CD4-positive, alpha-beta T cell treated with Interleukin-6 for 4 hours (primary cell): ENCODE measurements around the gene FOXE1.

Experiments used
- DNase-seq: peaks from one replicate; pipeline ENCODE4 v3.0.0-alpha.2; 2020; ENCODE audit warnings: mixed read lengths

The FOXE1 gene

GRCh38 chr9:97853056-97853843, at the start of gene FOXE1:
Gene FOXE1 (plus strand): TSS chr9:97853226. CDS start chr9:97853915, 689 bp downstream.
- no peak for DNase-seq

DNA sequence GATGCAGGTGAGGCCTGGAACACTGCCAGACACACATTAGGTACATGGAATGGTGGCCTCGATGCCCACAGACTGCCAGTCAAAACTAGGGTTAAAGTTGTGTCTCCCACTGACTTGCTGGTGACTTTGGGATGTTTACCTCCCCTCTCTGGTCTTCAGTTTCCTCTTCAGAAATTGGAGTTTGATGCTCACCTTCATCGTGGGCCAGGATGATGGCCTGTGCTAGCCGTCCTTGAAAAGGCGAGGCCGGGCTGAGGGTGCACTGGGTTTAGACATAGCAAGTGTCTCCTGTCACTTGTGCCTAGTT, 49.0 kb upstream of the FOXE1 start:
- DNase-seq, result no peak

DNA sequence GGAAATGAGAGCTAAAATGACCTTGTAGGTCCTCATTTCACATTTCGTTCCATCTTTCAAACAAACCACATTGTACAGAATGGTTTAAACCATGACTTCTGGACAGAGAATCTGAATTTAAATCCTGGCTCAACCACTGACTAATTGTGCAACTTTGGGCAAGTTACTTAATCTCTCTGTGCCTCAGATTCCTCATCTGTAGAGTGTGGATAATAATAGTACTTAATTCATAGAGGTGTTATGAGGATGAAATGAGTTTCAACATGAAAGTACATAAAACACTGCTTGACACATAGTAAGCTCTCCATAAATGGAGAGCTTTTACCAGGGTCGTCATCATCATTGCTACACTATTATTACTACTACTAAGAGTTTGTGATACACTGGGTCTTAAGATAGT, 46.3 kb upstream of the FOXE1 start:
- DNase-seq, result no peak

GRCh38 chr9:97807681-97808080, 45.3 kb upstream of the FOXE1 start:
- DNase-seq, result no peak

- DNase-seq, result no peak
Measured at GRCh38 chr9:97808415-97808814, 44.6 kb upstream of the FOXE1 start.

- no peak for DNase-seq
Measured at GRCh38 chr9:97808972-97809371, 44.1 kb upstream of the FOXE1 start.

GRCh38 chr9:97809666-97810344, 43.2 kb upstream of the FOXE1 start:
- no peak for DNase-seq

DNA sequence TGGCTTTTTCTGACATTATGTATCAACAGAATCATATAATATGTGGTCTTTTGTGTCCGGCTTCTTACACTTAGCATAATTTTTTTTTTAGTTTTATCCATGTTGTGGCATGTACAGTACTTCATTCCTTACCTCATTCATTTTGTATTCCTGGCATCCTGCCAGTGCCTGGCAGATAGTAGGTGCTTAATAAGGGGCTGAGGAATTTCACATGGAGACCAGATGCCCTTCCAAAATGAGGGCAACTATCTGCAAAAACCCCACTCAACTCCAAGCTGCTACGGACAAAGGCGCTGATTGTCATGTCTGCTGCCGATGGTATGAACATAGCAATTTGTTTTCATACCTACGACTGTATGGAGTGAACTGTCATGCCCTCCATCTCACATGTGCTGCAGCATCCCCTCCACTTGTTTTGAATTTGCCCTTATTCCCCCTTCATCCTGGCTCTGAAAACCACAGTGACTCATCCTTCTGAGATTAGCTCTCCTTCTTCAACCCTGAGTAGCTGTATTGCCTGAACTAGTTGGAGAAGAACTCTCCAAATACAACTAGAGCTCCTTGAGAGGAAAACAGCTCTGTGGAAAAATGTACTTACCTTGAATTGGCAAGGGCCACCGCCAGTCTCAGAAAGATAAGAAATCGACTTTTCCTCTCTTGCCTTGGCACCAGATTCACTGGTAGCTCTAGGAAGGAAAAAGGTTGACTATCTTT, 41.3 kb upstream of the FOXE1 start:
- DNase-seq, result no peak

- DNase-seq, result no peak
Measured at GRCh38 chr9:97812247-97812543, 40.8 kb upstream of the FOXE1 start.

DNA sequence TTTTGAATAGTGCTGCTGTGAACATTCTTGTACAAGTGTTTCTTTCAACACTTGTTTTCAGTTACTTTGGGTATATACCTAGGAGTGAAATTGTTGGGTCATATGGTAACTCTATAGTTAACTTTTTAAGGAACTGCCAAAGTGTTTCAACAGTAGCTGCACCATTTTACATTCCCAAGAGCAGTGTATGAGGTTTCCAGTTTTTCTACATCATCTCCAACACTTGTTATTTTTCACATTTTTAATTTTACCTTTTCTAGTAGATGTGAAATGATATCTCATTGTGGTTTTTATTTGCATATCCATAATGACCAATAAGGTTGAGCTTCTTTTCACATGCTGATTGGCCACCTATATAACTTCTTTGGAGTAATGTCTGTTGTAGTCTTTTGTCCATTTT, 40.0 kb upstream of the FOXE1 start:
- no peak for DNase-seq

DNA sequence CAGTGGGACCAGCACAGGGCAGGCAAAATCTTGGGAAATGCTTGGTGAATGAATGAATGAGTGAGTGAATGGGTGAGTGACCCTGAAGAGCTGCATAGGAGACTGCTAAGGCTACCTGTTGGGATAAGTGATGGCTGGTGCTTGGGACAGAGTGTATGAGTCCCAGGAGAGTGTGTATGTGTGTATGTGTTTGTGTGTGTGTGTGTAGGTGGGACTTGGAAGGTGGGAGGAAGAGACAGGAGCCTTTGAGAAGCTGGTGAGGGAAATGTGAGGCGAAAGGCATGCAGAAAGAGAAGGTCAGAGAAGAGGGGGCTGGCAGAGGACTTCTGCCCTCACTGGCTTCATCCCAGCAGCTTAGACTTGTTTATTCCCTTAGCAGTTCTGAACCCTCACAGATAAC, 33.3 kb upstream of the FOXE1 start:
- no peak for DNase-seq

- DNase-seq, result no peak
Measured at GRCh38 chr9:97820373-97820772, 32.7 kb upstream of the FOXE1 start.

DNA sequence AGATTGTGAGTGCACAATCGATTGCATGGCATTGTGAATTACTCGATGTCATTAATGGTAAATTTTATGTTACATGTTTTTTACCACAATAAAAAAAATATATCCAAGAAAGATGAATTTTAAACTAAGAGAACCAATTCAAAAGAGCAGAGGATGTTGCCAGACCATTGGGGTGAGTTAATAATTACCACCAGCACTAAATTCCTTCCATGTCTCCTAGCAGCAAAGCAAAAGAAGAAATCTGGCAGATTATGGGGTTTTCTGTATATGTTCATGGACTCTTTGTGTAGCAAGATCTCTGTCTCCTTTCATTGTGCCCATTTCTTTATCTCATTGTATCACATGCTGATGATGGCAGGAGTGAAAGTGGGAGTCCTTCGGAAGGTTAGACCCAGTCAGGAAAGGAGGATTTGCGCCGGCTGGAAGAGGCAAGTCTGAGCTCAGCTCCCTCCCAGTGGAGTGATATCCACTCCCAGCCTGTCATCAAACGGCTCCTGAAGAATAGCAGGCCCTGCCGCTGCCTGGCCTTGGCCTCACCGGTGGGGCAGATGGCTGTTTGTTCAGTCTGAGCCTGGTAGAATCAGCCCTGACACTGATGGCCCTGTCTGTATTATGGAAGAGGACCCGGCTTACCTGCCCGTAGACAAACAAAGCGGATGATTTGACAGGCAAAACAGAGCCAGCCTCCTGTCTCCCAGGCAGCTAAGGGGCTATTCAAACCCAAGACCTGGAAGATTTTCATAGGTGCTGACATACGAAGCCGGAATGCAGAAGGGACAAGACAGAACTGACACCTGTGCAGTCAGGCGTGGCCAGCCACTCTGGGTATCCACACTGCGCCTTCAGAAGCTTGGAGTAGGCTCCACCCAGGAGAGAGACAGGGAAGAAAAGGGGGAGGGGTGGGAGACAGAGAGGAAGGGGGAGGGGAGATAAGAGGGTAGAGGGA, 21.9 kb upstream of the FOXE1 start:
- no peak for DNase-seq

- no peak for DNase-seq
Measured at GRCh38 chr9:97831843-97832636, 21.0 kb upstream of the FOXE1 start.

DNA sequence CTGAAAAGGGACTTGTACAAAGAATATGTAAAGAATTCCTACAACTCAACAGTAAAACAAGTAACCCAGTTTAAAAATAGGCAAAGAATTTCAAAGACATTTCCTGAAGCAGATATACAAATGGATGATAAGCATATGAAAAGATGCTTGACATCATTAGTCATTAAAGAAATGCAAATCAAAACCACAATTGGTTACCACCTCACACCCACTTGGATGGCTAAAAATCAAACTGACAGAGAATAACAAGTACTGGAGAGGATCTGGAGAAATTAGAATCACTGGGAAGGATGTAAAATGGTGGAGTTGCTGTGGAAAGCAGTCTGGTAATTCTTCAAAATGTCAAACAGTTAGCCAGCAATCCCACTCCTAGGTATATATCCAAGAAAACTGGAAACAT, 12.5 kb upstream of the FOXE1 start:
- DNase-seq, result no peak

DNA sequence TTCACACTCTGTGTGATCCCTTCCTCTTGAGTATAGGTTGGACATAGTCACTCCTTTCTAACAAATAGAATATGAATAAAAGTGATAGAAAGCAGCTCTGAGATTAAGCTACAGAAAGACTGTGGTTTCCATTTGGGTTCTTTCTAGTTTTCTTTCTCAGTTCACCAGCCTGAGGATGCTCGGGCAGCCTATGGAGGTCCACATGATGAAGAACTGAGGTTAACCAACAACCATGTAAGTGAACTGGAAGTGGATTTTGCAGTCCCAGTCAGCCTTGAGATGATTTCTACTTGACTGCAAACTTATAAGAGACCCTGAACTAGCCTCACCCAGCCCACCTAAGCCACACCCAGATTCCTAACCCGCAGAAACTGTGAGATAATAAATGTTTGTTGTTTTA, 10.1 kb upstream of the FOXE1 start:
- DNase-seq, result no peak

- no peak for DNase-seq
Measured at GRCh38 chr9:97845130-97845529, 7.9 kb upstream of the FOXE1 start.

- DNase-seq, result no peak
Measured at GRCh38 chr9:97845763-97846162, 7.3 kb upstream of the FOXE1 start.

DNA sequence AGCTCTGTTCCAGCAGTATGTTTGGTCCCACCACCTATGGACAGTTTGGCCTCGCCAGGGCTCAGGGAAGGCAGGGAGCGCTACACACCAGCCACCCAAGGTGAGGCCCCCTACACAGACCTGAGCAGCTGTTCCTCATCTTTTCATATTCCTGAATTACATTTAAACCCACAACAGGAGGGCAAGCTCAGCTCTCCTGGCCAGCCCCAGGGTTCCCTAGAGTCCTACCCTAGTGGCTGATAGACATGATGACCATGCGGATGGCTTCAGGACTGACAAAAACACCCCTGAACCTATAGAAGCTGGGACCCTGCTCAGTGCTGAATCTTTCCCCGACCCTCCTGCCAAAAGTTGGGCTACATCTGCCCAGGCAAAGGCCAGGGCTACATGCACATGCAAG, 6.7 kb upstream of the FOXE1 start:
- no peak for DNase-seq

- no peak for DNase-seq
Measured at GRCh38 chr9:97847474-97848214, 5.4 kb upstream of the FOXE1 start.

GRCh38 chr9:97848215-97848479, 4.9 kb upstream of the FOXE1 start:
- DNase-seq, result no peak
